ENCODE measurements around the gene USP34. TPM values are rescaled to one million over a fixed set of nuclear protein-coding genes. Genes with fewer than 3 reads are reported as not detected.

USP34 gene
- total and polyA plus RNA-seq, 2 of the 8 experiments (the other 6 are each of a cell fraction or from before 2014, with no cell fraction given) = 56.7 to 91.7 TPM

GRCh38 chr2:61470122-61470951 lies 550 bp downstream of the USP34 start:
- peak overlapping the region; percentile 73 to 79 for H3K4me2 ChIP-seq (ENCODE audit: insufficient read depth in 1 of 2, low read depth in 2 of 2, low read length in 2 of 2)
- no peak overlapping the region for H3K14ac ChIP-seq (ENCODE audit: insufficient read length)
- H2AK5ac ChIP-seq (ENCODE audit: low read depth, low read length) = no peak overlapping the region
- H3K79me1 ChIP-seq (ENCODE audit: low read depth, low read length) = peaks cover 3% of the 10 kb centered on the region; the same call in 1 of the 2 replicates
- no peaks in the 10 kb centered on the region for H3K27me3 ChIP-seq (replicated peaks in 1 of 4; ENCODE audit: control insufficient read depth in 3 of 4, extremely low read depth in 1 of 4, insufficient read depth in 3 of 4, low read length in 3 of 4)
- H2BK15ac ChIP-seq (ENCODE audit: low read length) = no peak overlapping the region
- DNase-seq (ENCODE audit: low read depth in 1 of 2, low spot score in 2 of 2) (peak in 1 of 2 experiments; percentile 80), FAIRE-seq (no peak)
- WGBS, 2 experiments (ENCODE audit: extremely low coverage in 1 of 2, insufficient coverage in 1 of 2, insufficient read length in 1 of 2, insufficient replicate concordance in 2 of 2, low coverage in 1 of 2, low lambda C conversion rate in 2 of 2, missing lambda C conversion rate in 1 of 2) = 2% methylated on average over 35 of the region's 94 CpGs; no CpG with 5 or more reads in 1 of the 2 experiments
- H2BK12ac ChIP-seq (ENCODE audit: low read depth, low read length) = no peak overlapping the region
- peaks cover 7% of the 10 kb centered on the region for H3K23me2 ChIP-seq (ENCODE audit: low read depth, low read length)
- H3K9ac ChIP-seq (replicated peaks in 1 of 4; ENCODE audit: extremely low read depth in 1 of 4, low read depth in 3 of 4, low read length in 3 of 4) = peak overlapping the region; percentile 72 to 89 (median 82)
- peak overlapping the region; percentile 42 for H4K91ac ChIP-seq (replicated peaks; ENCODE audit: insufficient read length, low read length)
- H3K79me2 ChIP-seq (ENCODE audit: control insufficient read depth in 1 of 2, insufficient read depth in 2 of 2, low read length in 2 of 2) = peaks cover 12 to 56% of the 10 kb centered on the region in 2 experiments
- peak overlapping the region; percentile 78 for H3K18ac ChIP-seq (ENCODE audit: extremely low read depth, low read length)
- H3K4me1 ChIP-seq (replicated peaks in 1 of 4; ENCODE audit: control insufficient read depth in 3 of 4, insufficient read depth in 4 of 4, low read length in 3 of 4) = peaks cover 0 to 3% (median 0%) of the 10 kb centered on the region in 4 experiments; a peak in 5 of 7 replicates
- no peak overlapping the region for H2BK120ac ChIP-seq (replicated peaks; ENCODE audit: low read depth, low read length)
- H3K9me3 ChIP-seq (ENCODE audit: insufficient read depth in 2 of 2, low read depth in 1 of 2, low read length in 1 of 2) = no peaks in the 10 kb centered on the region
- peak overlapping the region; percentile 44; the same call in 1 of the 2 replicates for H2BK5ac ChIP-seq (ENCODE audit: low read depth, low read length)
- H3K23ac ChIP-seq (ENCODE audit: insufficient read length) = no peak overlapping the region
- H2AFZ ChIP-seq (ENCODE audit: low read length) = no peak overlapping the region
- peak overlapping the region; percentile 89 for H4K8ac ChIP-seq (ENCODE audit: extremely low read depth, insufficient read depth, low read length)
- no peak overlapping the region for H2BK20ac ChIP-seq (ENCODE audit: low read length)
- peak overlapping the region; percentile 79 for H3K27ac ChIP-seq (ENCODE audit: low read depth, low read length)
- peak overlapping the region; percentile 80 for H4K5ac ChIP-seq (ENCODE audit: insufficient read length, low read depth, low read length)
- peak overlapping the region; percentile 13 for H3K4ac ChIP-seq (replicated peaks; ENCODE audit: insufficient read length, low read depth, low read length)
- H4K20me1 ChIP-seq (replicated peaks in 1 of 2; ENCODE audit: control insufficient read depth in 1 of 2, insufficient read depth in 2 of 2, low read length in 2 of 2) = peaks cover 0 to 2% of the 10 kb centered on the region in 2 experiments
- H3K56ac ChIP-seq (replicated peaks; ENCODE audit: insufficient read length, low read depth, low read length) = peak overlapping the region; percentile 60
- CTCF ChIA-PET (ENCODE audit: partially characterized antibody) = interaction anchor here (0.9 to 1.0 kb wide), 2 partner anchors 44 to 51 kb away, joined by 3 to 4 read pairs; no protein-coding TSS in a partner anchor
- POLR2A ChIA-PET (ENCODE audit: partially characterized antibody) = interaction anchor here (0.7 to 2.2 kb wide), 8 partner anchors 10 to 68 kb away, joined by 3 to 7 read pairs (median 4); partner anchors contain the start of gene XPO1
- peaks cover 0 to 6% (median 0%) of the 10 kb centered on the region in 4 experiments; a peak in 1 of 8 replicates for H3K36me3 ChIP-seq (ENCODE audit: control insufficient read depth in 2 of 4, insufficient read depth in 4 of 4, low read length in 3 of 4)
- peak overlapping the region; percentile 76 to 99 (median 90) for H3K4me3 ChIP-seq (ENCODE audit: extremely low read depth in 1 of 4, insufficient read depth in 2 of 4, low read depth in 3 of 4, low read length in 4 of 4)
- TF ChIP-seq ZNF274 (IDR thresholded peaks at IDR 0.05; ENCODE audit: borderline replicate concordance, extremely low read depth, low read length) (no peak), CBX5 (IDR thresholded peaks at IDR 0.05; ENCODE audit: low read depth, low read length) (no peak), TAF1 (IDR thresholded peaks at IDR 0.05; ENCODE audit: low read depth, low read length) (peak; percentile 54), SP2 (IDR thresholded peaks at IDR 0.05; ENCODE audit: low read length) (no peak), SIN3A (conservative IDR thresholded peaks at IDR 0.05 in 1 of 2, IDR thresholded peaks at IDR 0.05 in 1 of 2; ENCODE audit: low read depth in 1 of 2, low read length in 2 of 2) (0 out of 4 replicates have a peak, but pooled peaks of 1 of the 2 experiments have one; percentile 32), SIRT6 (IDR thresholded peaks at IDR 0.05; ENCODE audit: low read length) (no peak), SP1 (IDR thresholded peaks at IDR 0.05; ENCODE audit: low read depth, low read length) (no peak), MAFK (IDR thresholded peaks at IDR 0.05; ENCODE audit: low read depth, low read length) (no peak), KDM5A (IDR thresholded peaks at IDR 0.05; ENCODE audit: low read length) (no peak), KDM4A (IDR thresholded peaks at IDR 0.05; ENCODE audit: low read depth, low read length, severe bottlenecking) (peak; percentile 42), PHF8 (conservative IDR thresholded peaks at IDR 0.05; ENCODE audit: low read depth, low read length) (peak; percentile 43), ASH2L (IDR thresholded peaks at IDR 0.05; ENCODE audit: low read length) (peak; percentile 65)

Data from H1 (cell line).